Right ventricle myocardium inferior (tissue), 1 donor: ENCODE results near the gene ASTN2. TPM values are rescaled to one million over a fixed set of nuclear protein-coding genes. Genes with fewer than 3 reads are reported as not detected.

Experiments
- ATAC-seq: fragments of 200-7000 bp; cut with Tn5 transposase; one replicate; pipeline ENCODE4 v1.9.1; 2020; ENCODE audit warnings: mild to moderate bottlenecking, moderate library complexity
- DNase-seq: peaks from one replicate; pipeline ENCODE4 v3.0.0; 2021; ENCODE audit errors: missing footprints
- intact Hi-C: fragments of 100-400 bp; cut with DNase I; formaldehyde crosslinking; loops from one replicate; pipeline ENCODE4 v1.11.0; 2022
- total RNA-seq: library from RNA; stranded (reverse); fragmentation: NEBNext Ultra II Directional; extraction: Animal tissue kit (Norgen Biotek cat#: 25700); gene quantifications from one replicate; pipeline ENCODE4 v1.2.1, GENCODE V29; 2021
- donor health status: DM: no; HTN: yes; CAD: no; lungs with severe emphysema.

The ASTN2 gene
- total RNA-seq, 1 donor from 2014 or later, result 8.3 TPM

- intact Hi-C loops, result no loop called here
- ATAC-seq (no peak), DNase-seq (no peak)
Measured at GRCh38 chr9:117273612-117274011, 141.2 kb downstream of the ASTN2 start.

- DNase-seq (no peak), ATAC-seq (no peak)
- intact Hi-C loops, result no loop called here
Measured at GRCh38 chr9:117268847-117269446, 145.9 kb downstream of the ASTN2 start.

DNA sequence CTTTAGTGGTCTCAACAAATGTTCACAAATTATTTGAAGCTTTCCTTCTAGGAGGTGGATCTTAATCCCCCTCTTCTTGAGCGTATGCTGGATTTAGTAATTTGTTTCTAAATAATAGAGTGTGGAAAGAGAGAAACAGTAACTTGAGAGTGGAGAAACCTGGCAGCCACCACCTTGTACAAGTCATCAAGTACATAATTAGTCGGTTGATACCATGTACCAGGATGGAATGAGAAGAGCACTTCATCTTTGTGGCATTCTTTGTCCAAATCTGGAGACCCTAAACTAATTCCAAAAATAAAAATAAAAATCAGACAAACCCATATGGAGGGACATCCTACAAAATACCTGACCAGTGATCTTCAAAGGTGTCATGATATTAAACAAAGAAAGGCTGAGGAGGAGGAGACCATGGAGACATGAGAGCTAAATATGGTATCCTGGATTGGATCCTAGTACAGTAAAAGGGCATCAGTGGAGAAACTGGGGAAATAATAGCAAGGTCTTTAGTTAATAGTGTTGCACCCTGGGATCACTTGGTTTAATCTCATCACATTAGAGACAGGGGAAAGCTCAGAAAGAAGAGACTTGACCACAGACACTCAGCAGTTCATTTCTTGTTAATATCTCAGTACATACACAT is 147.9 kb downstream of the ASTN2 start:
- DNase-seq (no peak), ATAC-seq (no peak)
- intact Hi-C loops, result no loop called here

- intact Hi-C loops, result no loop called here
- ATAC-seq (peak; percentile 69), DNase-seq (no peak)
Measured at GRCh38 chr9:117265253-117265652, 149.6 kb downstream of the ASTN2 start.

DNA sequence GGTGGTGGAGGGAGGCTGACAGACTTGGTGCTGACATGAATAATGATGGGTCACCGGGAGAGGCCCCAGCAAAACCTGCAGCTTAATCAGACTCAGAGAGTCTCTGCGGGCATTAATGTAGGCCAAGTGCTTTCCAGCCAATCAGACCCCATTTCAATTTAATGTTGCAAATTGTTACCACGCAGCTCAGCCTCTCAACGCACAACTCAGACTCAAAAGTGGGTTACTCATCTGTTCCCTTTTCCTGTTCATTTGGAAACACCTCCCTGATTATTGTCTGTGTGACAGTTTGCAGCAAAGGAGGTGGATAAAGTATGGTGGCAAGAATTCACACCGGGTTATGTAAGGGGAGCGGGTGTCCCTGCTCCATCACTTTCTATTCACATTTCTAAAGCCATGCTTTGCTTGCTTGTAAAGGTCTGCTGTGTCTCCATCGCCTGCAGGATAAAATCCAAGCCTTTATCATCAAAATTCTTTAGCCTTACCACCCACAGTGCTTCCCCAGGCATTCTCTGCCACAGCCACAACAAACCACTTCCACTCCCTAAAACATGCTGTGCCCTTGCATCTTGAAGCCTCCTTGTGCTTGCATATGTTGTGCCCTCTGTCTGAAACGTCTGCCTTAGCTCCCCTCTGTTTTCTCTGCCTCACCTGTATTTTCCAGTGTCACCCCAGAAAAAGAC is 156.5 kb downstream of the ASTN2 start:
- no peak for DNase-seq
- ATAC-seq, result no peak
- intact Hi-C loops, result no loop called here

DNA sequence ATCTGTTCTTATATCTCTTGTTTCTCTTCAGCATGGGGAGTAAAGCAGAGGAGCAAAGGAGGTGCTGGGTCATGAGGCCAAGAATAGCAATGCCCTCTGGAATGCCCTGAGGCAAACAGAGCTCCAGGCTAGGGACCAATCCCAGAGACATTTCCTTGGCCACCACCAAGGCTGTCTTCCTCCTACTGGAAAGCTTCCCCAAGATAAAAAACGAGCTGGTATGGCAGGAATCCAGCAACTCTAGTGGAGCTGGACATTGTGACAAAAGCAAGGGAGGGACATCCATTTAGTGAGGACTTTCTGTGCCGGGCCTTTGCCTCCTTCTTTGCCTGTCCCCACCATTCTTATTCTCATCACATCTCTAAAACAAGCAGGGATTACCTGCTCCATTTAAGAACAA is 161.6 kb downstream of the ASTN2 start:
- DNase-seq, result no peak
- no peak for ATAC-seq
- intact Hi-C loops, result no loop called here

DNA sequence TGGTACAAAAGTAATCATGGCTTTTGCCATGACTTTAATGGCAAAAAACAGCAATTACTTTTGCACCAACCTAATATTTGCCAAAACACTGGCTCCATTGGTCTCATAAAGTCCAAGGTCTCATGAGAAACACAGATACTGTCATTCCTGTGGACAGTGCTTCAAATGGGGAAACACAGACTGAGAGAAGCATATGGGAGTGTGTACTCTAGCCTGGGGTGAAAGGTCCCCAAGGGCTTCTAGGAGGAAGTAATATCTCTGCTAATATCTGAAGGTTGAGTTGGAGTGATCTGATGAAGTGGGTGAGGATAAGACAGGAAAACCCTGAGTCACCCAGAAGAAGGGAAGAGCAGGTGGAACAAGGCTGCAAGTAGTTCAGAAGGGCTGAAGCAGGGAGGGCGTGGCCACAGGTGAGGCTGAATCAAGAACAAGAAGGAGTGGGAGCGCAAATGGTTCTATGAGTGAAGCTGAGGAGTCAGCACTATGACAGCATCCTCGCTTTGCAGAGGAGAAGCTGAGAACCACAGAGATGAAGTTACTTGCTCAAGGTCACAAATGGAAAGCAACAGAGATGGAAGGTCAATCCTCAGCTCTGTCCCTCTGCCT is 164.1 kb downstream of the ASTN2 start:
- no peak for DNase-seq
- intact Hi-C loops, result no loop called here
- no peak for ATAC-seq

DNA sequence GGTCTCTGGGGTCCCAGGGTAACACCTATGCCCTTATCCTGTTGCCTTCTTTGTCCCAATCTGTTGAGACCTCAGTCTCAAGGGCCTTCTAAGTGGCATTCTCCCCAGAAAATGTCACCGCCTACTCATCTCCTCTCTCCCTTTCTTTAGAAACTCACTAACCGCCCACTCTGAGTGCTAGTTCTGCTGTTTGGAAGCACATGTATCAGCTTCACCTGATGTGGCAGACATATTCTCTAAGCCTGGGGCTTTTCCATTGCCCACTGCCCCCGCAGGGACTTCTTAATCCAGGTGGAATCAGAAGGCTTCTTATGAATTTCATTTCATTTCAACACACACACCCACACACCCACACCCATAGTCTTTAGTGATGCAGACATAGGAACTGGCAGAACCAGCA is 165.1 kb downstream of the ASTN2 start:
- no peak for DNase-seq
- no peak for ATAC-seq
- intact Hi-C loops, result no loop called here

DNA sequence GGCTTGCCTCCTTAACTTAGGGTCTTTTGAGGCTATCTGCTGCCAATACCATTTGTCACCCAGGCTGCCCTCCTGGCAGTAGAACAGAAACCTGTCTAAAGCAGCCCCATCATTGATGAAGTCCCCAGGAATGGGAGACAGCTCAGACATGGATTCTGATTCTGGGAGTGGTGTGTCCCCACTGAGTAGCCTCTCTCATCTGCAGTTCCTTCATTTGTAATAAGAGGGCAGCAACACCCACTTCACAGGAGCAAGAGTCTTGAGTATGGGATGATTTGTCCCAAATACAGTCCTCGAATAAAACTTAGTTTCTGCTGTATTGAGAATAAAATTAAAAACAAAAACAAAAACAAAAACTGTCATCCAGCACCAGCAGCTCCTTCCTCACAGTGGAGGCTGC is 167.6 kb downstream of the ASTN2 start:
- ATAC-seq (no peak), DNase-seq (no peak)
- intact Hi-C loops, result no loop called here

DNA sequence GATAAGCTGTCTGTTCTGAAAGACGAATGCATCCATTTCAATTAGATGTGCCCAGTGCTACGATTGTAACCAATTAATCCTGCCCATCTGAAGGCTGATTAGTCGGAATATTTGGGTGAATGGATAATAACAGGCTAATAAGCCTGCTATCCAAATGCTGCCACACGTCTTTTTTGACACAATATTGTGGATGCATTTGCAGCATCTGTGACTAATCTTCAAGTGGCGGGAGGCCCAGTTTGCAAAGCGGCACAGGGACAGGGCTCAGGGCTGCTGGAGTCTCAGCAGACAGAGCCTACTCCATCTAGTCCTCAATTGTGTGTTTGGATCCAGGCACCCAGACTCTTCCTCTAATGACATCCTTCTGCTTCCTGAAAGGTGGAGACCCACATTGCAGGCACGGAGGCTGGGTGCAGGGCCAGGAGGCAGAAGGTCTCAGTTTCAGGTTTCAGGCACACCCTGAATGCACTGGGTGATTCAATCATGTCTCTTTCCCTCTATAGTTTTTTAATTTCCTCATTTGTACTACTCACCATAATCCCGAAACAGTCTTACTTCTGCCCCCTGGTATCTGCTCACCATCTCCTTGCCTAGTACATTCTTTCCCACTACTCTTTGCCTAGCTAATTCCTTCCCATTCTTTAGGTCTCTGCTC is 169.6 kb downstream of the ASTN2 start:
- ATAC-seq, result no peak
- intact Hi-C loops, result no loop called here
- no peak for DNase-seq

DNA sequence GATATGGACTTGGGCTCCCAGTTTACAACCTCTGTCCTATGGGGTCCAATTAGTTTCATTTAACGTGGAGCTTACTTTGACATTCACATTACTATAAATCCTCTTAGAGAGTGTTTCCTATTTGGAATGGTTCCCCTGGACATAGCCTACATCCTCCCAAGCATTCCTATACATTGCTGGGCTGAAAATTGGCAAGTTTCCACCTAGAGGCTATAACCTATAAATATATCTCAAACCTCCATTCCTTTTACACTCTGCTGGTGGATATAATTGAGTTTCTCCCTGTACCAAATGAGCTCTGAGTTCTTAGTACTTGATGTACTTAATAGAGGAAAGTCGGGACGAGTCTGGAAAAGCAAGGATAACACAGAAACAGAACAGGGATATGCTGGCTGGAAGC is 172.8 kb downstream of the ASTN2 start:
- intact Hi-C loops, result no loop called here
- ATAC-seq, result no peak

DNA sequence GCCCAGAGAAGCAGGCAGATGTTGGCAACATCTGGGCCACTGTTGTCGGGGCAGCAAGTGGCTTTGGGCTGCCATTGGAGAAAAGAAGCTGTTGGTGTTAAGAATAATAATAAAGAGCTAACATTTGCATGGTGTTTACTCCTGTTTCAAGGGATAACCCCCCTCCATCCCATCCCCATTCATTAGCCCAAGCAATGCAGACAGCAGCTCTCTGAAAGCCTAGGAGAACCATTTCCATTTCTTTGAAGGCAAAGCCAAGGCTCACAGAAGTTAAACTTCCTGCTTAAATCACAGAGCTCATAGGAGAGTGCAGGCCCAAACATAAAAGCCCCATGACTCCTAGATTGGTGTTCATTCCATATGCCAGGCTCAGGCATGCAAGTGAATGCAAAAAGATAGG is 175.4 kb downstream of the ASTN2 start:
- intact Hi-C loops, result no loop called here
- DNase-seq (no peak), ATAC-seq (no peak)

More for the DNA sequence above, 172.8 kb downstream of the ASTN2 start:
- no peak for DNase-seq

GRCh38 chr9:117234103-117234502 is 180.8 kb downstream of the ASTN2 start:
- DNase-seq, result no peak
- intact Hi-C loops, result no loop called here
- ATAC-seq, result no peak

- no peak for ATAC-seq
- intact Hi-C loops, result no loop called here
- DNase-seq, result no peak
Measured at GRCh38 chr9:117233016-117233415, 181.8 kb downstream of the ASTN2 start.

DNA sequence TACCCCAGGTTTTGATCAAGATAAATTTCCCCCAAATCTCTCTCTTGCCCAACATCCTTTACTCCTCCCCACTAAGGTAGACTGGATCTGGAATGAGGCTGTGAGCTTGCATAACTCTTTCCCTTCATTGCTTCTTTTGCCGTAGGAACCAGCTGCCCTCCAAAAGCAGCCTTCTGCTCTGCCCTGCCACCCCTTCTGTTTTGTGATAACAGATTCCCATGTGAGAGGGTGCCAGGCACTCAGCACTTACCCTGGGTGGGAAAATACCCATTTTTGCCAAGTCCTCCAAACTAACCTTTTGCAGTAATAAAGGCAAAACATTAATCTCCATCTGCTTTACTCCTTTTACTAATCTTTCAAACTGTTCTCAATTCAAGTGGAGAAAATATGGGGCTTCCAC is 182.6 kb downstream of the ASTN2 start:
- intact Hi-C loops, result no loop called here
- ATAC-seq, result no peak

DNA sequence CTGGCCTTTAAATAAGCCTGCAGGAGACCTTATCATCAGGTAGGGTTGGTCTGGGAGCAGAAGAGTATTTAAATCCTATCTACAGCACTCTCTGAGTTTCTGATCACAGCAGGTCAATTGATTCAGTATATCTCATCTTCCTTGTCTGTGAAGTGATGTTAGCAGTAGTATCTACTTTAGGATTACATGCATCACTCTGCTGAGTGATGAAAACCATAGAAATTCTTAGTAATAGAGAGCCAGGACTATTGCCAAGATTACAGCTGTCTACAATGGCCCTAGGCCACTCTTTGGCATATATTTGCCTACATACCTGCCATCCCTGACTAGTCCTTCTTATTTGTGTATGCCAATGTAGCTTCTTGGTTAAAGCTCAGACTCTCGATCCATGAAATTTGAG is 183.8 kb downstream of the ASTN2 start:
- ATAC-seq, result no peak
- intact Hi-C loops, result no loop called here
- no peak for DNase-seq

More for the DNA sequence above, 182.6 kb downstream of the ASTN2 start:
- no peak for DNase-seq

DNA sequence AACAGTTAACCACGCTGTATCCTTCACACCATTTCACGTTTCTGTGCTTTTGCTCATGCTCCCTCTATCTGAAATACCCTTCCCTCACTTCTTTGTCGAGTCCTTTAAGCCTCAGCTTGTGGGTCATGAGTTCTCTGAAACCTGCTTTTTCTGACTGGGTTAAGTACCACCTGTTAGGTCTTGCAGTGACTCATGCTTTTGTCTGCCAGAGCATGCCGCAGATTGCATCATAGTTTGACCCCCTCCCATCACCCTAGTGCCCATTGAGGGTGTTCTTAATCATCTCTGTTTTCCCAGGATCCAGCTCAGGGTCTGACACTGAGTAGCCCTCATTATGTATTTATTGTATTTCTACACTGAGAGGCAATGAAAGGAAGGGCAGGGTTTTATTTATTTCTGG is 190.2 kb downstream of the ASTN2 start:
- ATAC-seq (no peak), DNase-seq (no peak)
- intact Hi-C loops, result no loop called here

DNA sequence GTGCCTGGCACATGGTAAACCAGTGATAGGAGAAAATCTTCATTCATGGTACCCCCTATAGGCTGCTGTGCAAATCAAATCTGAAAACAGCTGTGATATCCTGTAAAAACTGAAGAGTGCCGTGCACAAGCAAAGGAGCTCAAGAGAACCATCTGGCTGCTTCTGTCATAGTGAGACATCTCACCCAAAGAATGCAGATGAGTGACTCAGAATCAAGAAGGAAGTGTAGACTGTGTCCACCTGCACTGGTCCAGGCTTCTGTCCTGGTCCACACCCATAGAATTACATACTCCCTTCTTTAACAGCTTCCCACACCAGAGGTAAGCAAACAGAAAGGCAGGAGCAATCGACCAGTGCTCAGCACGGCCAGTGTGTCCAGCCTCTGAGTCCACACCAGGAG is 195.9 kb downstream of the ASTN2 start:
- intact Hi-C loops, result no loop called here
- no peak for ATAC-seq
- no peak for DNase-seq

GRCh38 chr9:117214416-117214815 is 200.4 kb downstream of the ASTN2 start:
- intact Hi-C loops, result no loop called here
- ATAC-seq (no peak), DNase-seq (no peak)

DNA sequence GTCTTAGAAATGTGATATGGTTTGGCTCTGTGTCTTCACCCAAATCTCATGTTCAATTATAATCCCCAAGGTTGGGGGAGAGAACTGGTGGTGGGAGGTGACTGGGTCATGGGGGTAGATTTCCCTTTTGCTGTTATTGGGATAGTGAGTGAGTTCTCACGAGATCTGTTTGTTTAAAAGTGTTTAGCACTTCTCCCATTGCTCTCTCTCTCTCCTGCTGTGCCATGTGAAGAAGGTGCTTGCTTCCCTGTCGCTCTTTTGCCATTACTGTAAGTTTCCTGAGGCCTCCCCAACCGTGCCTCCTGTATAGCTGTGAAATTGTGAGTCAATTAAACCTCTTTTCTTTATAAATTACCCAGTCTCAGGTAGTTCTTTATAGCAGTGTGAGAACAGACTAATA is 203.6 kb downstream of the ASTN2 start:
- intact Hi-C loops, result no loop called here
- DNase-seq (no peak), ATAC-seq (no peak)
